ENCODE measurements around the gene C2CD4C. TPM values are rescaled to one million over a fixed set of nuclear protein-coding genes. Genes with fewer than 3 reads are reported as not detected.

The C2CD4C gene
- total RNA-seq, 1 experiment from 2014 or later = 14.6 TPM

DNA sequence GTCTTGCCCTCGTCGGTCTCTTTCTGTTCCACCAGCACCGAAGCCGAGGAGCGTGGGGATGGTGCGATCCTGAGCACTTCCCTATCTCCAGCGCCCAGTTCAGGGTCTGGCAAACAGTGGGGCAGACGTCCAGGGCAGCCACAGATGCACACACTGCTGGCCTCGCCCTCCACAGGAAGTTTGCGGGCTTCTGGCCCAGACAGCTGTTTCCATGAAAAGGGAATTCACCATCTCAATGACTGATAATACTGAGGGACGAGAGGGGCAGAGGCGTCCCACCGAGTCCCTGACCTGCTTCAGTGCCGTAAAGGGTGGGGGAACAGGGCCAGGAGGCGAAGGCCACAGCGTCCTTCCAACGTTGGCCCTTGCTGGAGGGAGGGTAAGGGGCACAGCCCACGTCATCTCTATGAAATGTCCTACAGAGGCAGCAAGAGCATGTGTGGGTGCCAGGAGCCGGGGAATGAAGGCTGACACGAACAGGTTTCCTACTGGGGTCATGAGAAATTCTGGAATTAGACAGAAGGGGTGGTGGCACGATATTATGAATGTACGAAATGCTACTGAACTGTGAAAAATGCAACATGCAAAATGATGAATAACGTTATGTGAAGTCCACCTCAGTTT, 32.4 kb upstream of the C2CD4C start:
- Histone ChIP-seq H3K27ac (ENCODE audit: insufficient read length, low read depth, low read length) (no peak overlapping the region), H3K79me2 (ENCODE audit: insufficient read depth, low read length) (no peaks in the 10 kb centered on the region), H2AK5ac (ENCODE audit: insufficient read length, low read length) (no peak overlapping the region), H2BK12ac (ENCODE audit: insufficient read length, low read depth, low read length) (no peak overlapping the region), H3K4me2 (ENCODE audit: insufficient read depth, insufficient read length, low read length) (no peak overlapping the region), H2BK120ac (ENCODE audit: low read depth, low read length, poor library complexity, severe bottlenecking) (no peak overlapping the region), H4K8ac (replicated peaks; ENCODE audit: insufficient read length, low read depth, low read length) (no peak overlapping the region), H3K27me3 (ENCODE audit: insufficient read depth, low read length) (no peaks in the 10 kb centered on the region; the same call in 1 of the 2 replicates), H3K79me1 (ENCODE audit: insufficient read depth, low read depth, low read length, poor library complexity, severe bottlenecking) (no peaks in the 10 kb centered on the region), H3K18ac (ENCODE audit: insufficient read length, low read depth, low read length) (peak overlapping the region; percentile 44), H2BK20ac (ENCODE audit: low read depth, low read length, poor library complexity, severe bottlenecking) (no peak overlapping the region), H4K91ac (ENCODE audit: insufficient read length, low read depth, low read length) (no peak overlapping the region), H3K14ac (ENCODE audit: insufficient read depth, low read length) (peak overlapping the region; percentile 66; the same call in 1 of the 2 replicates), H3K23me2 (ENCODE audit: insufficient read length, low read depth, low read length, poor library complexity, severe bottlenecking) (no peaks in the 10 kb centered on the region), H3T11ph (ENCODE audit: low read length) (no peak overlapping the region), H2BK15ac (ENCODE audit: low read depth, low read length) (no peak overlapping the region), H3K9me3 (ENCODE audit: control insufficient read depth, low read depth, low read length) (no peaks in the 10 kb centered on the region), H3K4me1 (ENCODE audit: insufficient read depth, low read length) (no peaks in the 10 kb centered on the region; the same call in 1 of the 2 replicates), H3K23ac (ENCODE audit: insufficient read length, low read depth, low read length) (no peak overlapping the region), H4K20me1 (ENCODE audit: control insufficient read depth, insufficient read depth, insufficient read length) (no peaks in the 10 kb centered on the region), H3K4ac (ENCODE audit: low read depth, low read length) (no peak overlapping the region; the same call in 1 of the 2 replicates), H2AFZ (ENCODE audit: low read length) (no peak overlapping the region), H3K9ac (ENCODE audit: extremely low read depth, insufficient read length, low read length) (no peak overlapping the region), H4K5ac (ENCODE audit: insufficient read length, low read depth, low read length) (no peak overlapping the region), H3K56ac (ENCODE audit: insufficient read length, low read depth, low read length) (no peak overlapping the region), H2BK5ac (ENCODE audit: insufficient read length, low read length) (no peak overlapping the region)
- H3K27ac Mint-ChIP-seq = peak overlapping the region in 1 of 3 experiments; percentile 18; a peak in 2 of 7 replicates
- DNase-seq = no peak
- WGBS (ENCODE audit: extremely low coverage, insufficient read length, low lambda C conversion rate) = no CpG with 5 or more reads among the region's 23 CpGs
- peaks cover 4% of the 10 kb centered on the region for H3K27me3 Mint-ChIP-seq (ENCODE audit: low read depth)
- H3K9me3 Mint-ChIP-seq = peaks cover 4 to 16% of the 10 kb centered on the region in 2 experiments; a peak in 3 of 5 replicates
- peaks cover 0 to 10% (median 5%) of the 10 kb centered on the region in 3 experiments; a peak in 4 of 7 replicates for H3K36me3 Mint-ChIP-seq (ENCODE audit: insufficient read depth in 1 of 3, low read depth in 3 of 3)
- H3K4me3 Mint-ChIP-seq = no peak overlapping the region; a peak in 1 of 5 replicates
- H3K4me1 Mint-ChIP-seq = peaks cover 10 to 14% of the 10 kb centered on the region in 2 experiments
- TF ChIP-seq, protein P1, sequence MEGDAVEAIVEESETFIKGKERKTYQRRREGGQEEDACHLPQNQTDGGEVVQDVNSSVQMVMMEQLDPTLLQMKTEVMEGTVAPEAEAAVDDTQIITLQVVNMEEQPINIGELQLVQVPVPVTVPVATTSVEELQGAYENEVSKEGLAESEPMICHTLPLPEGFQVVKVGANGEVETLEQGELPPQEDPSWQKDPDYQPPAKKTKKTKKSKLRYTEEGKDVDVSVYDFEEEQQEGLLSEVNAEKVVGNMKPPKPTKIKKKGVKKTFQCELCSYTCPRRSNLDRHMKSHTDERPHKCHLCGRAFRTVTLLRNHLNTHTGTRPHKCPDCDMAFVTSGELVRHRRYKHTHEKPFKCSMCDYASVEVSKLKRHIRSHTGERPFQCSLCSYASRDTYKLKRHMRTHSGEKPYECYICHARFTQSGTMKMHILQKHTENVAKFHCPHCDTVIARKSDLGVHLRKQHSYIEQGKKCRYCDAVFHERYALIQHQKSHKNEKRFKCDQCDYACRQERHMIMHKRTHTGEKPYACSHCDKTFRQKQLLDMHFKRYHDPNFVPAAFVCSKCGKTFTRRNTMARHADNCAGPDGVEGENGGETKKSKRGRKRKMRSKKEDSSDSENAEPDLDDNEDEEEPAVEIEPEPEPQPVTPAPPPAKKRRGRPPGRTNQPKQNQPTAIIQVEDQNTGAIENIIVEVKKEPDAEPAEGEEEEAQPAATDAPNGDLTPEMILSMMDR (conservative IDR thresholded peaks at IDR 0.05) = no peak
